Suprapubic skin (tissue), 3 donors: ENCODE data around the gene FH.

Source experiments
- CTCF ChIP-seq, 2 donors: fragments of 200-600 bp in 1 of 2; fragments of 450-650 bp in 1 of 2; sonication (generic) in 1 of 2; IDR thresholded peaks; one replicate each; pipeline ENCODE4 v1.5.1; 2016 to 2019; ENCODE audit warnings: antibody characterized with exemption in 2 of 2, mild to moderate bottlenecking in 1 of 2, moderate library complexity in 1 of 2
- POLR2AphosphoS5 ChIP-seq, 3 donors: sonication (generic); formaldehyde crosslinking; IDR thresholded peaks; one replicate each; pipeline ENCODE4 v1.6.1; 2017; ENCODE audit warnings: antibody characterized with exemption in 3 of 3

DNA sequence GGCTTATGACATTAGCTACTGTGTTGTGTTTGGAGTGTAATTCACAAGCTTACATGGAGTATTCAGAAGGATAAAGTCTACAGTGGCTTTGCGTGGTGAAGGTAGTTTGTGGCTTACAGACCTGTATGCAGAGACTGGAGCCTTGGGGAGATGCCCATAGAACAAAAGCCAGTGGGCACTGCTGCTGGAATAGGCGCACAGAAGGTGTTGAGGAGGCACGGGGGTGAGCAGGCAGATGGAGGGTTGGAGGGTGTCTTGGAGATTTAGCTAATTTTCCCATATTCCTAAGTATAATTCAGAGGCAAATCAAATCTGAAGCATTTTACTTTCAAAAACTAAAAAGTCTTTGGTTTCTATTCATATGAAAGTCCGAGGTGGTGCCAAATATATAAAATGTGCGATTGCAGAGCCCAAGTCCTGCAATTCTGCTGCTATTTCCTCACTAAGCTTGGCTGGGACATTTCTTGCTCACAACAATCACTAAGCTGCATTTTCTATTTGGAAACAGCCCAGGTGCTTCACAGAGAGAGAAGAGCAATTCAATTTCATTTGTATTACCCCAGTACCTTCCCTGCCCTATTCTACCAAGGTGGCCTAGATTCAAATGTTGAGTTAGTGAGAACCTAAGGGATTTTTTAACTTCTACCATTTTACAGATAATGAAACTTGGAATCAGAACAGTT lies 48.5 kb downstream of the FH start:
- TF ChIP-seq POLR2AphosphoS5 (IDR thresholded peaks at IDR 0.05) = no peak
- TF ChIP-seq CTCF (IDR thresholded peaks at IDR 0.05) = no peak
